Epithelial cell of esophagus (primary cell): ENCODE measurements around the gene TTC7B.
"Not testable (repeated sequence)": the region's sequence is repeated elsewhere in the genome, so short reads cannot be mapped to it uniquely, and the experiment has no call there.

Experiments
- DNase-seq: peaks from one replicate; pipeline ENCODE4 v3.0.0; 2010; ENCODE audit warnings: low read depth
- H3K4me3 ChIP-seq: 2 replicates; pipeline ENCODE4 v1.5.1; 2011; ENCODE audit warnings: mild to moderate bottlenecking, low read length, control low read depth
- TF ChIP-seq, protein P1 (sequence below): IDR thresholded peaks from 2 replicates; pipeline ENCODE4 v1.5.1; 2011; ENCODE audit warnings: low read depth, mild to moderate bottlenecking, low read length, control low read depth, inconsistent platforms; ENCODE audit not compliant: insufficient read depth; ENCODE audit errors: missing control alignments

The TTC7B gene

DNA sequence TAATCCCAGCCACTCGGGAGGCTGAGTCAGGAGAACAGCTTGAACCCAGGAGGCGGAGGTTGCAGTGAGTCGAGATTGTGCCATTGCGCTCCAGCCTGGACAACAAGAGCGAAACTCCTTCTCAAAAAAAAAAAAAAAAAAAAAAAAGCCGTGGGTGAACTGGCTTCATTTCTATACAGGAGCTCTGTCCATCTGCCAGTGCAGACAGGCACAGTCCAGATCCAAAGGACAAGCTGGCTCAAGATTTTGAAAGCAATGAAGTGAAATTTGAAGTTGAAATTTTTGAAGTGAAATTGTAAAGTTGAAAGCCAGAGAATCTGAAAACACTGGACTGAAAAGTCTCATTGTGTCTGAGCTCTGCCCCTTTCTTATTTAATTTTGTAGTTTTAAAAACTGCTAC is 284.7 kb downstream of the TTC7B start:
- TF ChIP-seq, protein P1, sequence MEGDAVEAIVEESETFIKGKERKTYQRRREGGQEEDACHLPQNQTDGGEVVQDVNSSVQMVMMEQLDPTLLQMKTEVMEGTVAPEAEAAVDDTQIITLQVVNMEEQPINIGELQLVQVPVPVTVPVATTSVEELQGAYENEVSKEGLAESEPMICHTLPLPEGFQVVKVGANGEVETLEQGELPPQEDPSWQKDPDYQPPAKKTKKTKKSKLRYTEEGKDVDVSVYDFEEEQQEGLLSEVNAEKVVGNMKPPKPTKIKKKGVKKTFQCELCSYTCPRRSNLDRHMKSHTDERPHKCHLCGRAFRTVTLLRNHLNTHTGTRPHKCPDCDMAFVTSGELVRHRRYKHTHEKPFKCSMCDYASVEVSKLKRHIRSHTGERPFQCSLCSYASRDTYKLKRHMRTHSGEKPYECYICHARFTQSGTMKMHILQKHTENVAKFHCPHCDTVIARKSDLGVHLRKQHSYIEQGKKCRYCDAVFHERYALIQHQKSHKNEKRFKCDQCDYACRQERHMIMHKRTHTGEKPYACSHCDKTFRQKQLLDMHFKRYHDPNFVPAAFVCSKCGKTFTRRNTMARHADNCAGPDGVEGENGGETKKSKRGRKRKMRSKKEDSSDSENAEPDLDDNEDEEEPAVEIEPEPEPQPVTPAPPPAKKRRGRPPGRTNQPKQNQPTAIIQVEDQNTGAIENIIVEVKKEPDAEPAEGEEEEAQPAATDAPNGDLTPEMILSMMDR = no peak
- no peak overlapping the region for H3K4me3 ChIP-seq
- DNase-seq = no peak

DNA sequence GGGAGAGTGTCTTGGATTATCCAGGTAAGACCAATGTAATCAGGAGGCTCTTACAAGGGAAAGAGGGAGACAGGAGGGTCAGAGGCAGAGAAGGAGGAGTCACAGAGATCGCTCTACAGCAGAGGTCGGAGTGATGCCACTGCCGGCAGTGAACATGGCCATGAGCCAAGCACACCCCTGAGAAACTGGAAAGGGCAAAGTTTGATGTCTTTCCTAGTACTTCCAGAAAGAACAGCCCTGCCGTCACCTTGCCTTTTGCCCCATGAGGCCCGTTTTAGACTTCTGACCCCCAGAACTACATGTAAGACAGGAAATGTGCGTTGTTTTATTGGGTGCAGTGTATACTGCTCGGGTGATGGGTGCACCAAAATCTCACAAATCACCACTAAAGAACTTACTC is 285.7 kb downstream of the TTC7B start:
- TF ChIP-seq, protein P1 = no peak
- DNase-seq = no peak
- H3K4me3 ChIP-seq = no peak overlapping the region

- H3K4me3 ChIP-seq = no peak overlapping the region
- DNase-seq = no peak
- TF ChIP-seq, protein P1 = no peak
These were observed 288.3 kb downstream of the TTC7B start for GRCh38 chr14:90527978-90528377.

DNA sequence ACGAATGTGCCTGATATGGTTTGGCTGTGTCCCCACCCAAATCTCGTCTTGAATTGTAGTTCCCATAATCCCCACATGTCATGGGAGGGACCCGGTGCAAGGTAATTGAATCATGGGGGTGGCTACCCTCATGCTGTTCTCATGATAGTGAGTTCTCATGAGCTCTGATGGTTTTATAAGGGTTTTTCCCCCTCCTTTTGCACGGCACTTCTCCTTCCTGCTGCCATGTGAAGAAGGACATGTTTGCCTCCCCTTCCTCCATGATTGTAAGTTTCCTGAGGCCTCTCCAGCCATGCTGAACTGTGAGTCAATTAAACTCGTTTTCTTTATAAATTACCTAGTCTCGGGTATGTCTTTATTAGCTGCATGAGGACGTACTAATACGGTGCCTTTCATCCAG is 289.7 kb downstream of the TTC7B start:
- not testable (repeated sequence) for H3K4me3 ChIP-seq, DNase-seq

- H3K4me3 ChIP-seq, DNase-seq: not testable (repeated sequence)
These were observed 290.7 kb downstream of the TTC7B start for GRCh38 chr14:90525353-90526028.

- DNase-seq = no peak
- TF ChIP-seq, protein P1 = no peak
- H3K4me3 ChIP-seq = no peak overlapping the region
These were observed 292.0 kb downstream of the TTC7B start for GRCh38 chr14:90523961-90524875.

DNA sequence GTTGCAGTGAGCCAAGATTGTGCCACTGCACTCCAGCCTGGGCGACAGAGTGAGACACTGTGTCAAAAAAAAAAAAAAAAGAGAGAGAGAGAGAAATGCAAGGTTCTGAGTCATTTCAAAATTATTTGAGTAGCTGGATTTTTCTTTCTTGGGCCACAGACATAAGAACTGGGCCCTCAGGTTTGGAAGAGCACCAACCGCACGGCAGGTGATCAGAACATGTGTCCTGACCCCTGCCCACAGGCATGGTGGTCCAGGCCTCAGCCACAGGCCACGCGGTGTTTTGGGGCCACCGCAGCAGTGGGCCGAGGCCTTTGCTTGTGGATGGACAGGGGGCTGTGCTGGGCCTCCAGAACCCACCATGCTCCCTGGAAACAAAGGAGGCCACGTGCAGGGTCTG is 292.7 kb downstream of the TTC7B start:
- TF ChIP-seq, protein P1 = no peak
- peak; percentile 35 for DNase-seq
- no peak overlapping the region for H3K4me3 ChIP-seq
